Small intestine (tissue), 4 donors: ENCODE results near the gene ITGAE. TPM values are rescaled to one million over a fixed set of nuclear protein-coding genes. Genes with fewer than 3 reads are reported as not detected.

ENCODE experiments used
- polyA plus RNA-seq, 4 donors: library from polyadenylated mRNA; stranded (reverse) in 3 of 4; unstranded in 1 of 4; fragments of 200-250 nt in 3 of 4; fragments of 120-200 nt in 1 of 4; gene quantifications; one replicate each; pipeline versions ENCODE4 v1.2.1 to v1.2.3, GENCODE V29; 2013
- donor health status: healthy with polysubstance abuse.
- donor health status: Bipolar disorder and iron deficiency.
- donor health status: healthy.

ITGAE gene
- polyA plus RNA-seq, 4 donors = 39.4 to 57.8 (median 45.1) TPM

Other genes starting within 250 kb of the ITGAE start
- gene TRPV3, start 243.4 kb downstream of the ITGAE start, polyA plus RNA-seq = 10 to 100 TPM in 1 of 4 donors, 1 to 10 TPM in 3; 1.1 to 20.1 (median 7.4) TPM
- gene TRPV1, start 191.8 kb downstream of the ITGAE start, polyA plus RNA-seq = 10 to 100 TPM in 3 of 4 donors, 1 to 10 TPM in 1; 4.4 to 20.8 (median 13.0) TPM
- 10 to 100 TPM; 12.7 to 21.9 (median 18.1) TPM for gene SHPK, start 164.9 kb downstream of the ITGAE start, polyA plus RNA-seq
- gene CTNS, start 164.4 kb downstream of the ITGAE start, polyA plus RNA-seq = 10 to 100 TPM in 1 of 4 donors, 1 to 10 TPM in 3; 5.4 to 19.7 (median 7.0) TPM
- gene TAX1BP3, start 132.6 kb downstream of the ITGAE start, polyA plus RNA-seq = 100 to 1,000 TPM; 102 to 442 (median 235) TPM
- 10 to 100 TPM; 40.0 to 85.4 (median 71.9) TPM for gene EMC6, start 132.4 kb downstream of the ITGAE start, polyA plus RNA-seq
- 1 to 10 TPM in 2 of 4 donors, under 1 TPM in 2; 0.67 to 5.6 (median 1.9) TPM for gene P2RX5, start 105.0 kb downstream of the ITGAE start, polyA plus RNA-seq
- 1 to 10 TPM in 2 of 4 donors, not detected in 2; 2.6 to 3.6 TPM for gene HASPIN, start 77.3 kb downstream of the ITGAE start, polyA plus RNA-seq
- gene NCBP3, start 45.1 kb upstream of the ITGAE start, polyA plus RNA-seq = 10 to 100 TPM; 14.9 to 64.3 (median 21.2) TPM
- 10 to 100 TPM in 1 of 4 donors, 1 to 10 TPM in 2, under 1 TPM in 1; 0.22 to 11.2 (median 3.2) TPM for gene CAMKK1, start 91.9 kb upstream of the ITGAE start, polyA plus RNA-seq
- gene P2RX1, start 115.3 kb upstream of the ITGAE start, polyA plus RNA-seq = 10 to 100 TPM in 1 of 4 donors, 1 to 10 TPM in 2, not detected in 1; 2.2 to 53.4 (median 3.2) TPM
- gene ATP2A3, start 163.2 kb upstream of the ITGAE start, polyA plus RNA-seq = 10 to 100 TPM in 3 of 4 donors, 1 to 10 TPM in 1; 5.8 to 83.0 (median 24.4) TPM